22Rv1 (cell line): ENCODE data around the gene TRIM36.

Experiments
- H3K27ac ChIP-seq: fragments of 450-650 bp; 2 replicates; pipeline ENCODE4 v1.5.1; 2017
- CTCF ChIP-seq: fragments of 450-650 bp; IDR thresholded peaks from 2 replicates; pipeline ENCODE4 v1.5.1; 2017; ENCODE audit warnings: mild to moderate bottlenecking
- ZFX ChIP-seq: fragments of 450-650 bp; IDR thresholded peaks from 2 replicates; pipeline ENCODE4 v1.6.1; 2017; ENCODE audit warnings: antibody characterized with exemption, borderline replicate concordance

The TRIM36 gene, protein sequence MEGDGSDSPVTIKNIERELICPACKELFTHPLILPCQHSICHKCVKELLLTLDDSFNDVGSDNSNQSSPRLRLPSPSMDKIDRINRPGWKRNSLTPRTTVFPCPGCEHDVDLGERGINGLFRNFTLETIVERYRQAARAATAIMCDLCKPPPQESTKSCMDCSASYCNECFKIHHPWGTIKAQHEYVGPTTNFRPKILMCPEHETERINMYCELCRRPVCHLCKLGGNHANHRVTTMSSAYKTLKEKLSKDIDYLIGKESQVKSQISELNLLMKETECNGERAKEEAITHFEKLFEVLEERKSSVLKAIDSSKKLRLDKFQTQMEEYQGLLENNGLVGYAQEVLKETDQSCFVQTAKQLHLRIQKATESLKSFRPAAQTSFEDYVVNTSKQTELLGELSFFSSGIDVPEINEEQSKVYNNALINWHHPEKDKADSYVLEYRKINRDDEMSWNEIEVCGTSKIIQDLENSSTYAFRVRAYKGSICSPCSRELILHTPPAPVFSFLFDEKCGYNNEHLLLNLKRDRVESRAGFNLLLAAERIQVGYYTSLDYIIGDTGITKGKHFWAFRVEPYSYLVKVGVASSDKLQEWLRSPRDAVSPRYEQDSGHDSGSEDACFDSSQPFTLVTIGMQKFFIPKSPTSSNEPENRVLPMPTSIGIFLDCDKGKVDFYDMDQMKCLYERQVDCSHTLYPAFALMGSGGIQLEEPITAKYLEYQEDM

GRCh38 chr5:115169487-115170133 lies at the start of gene TRIM36:
TSS of gene TRIM36 (minus strand) at chr5:115169908. CDS start at chr5:115169634, 274 bp downstream.
- TF ChIP-seq CTCF (peak; percentile 30), ZFX (no peak)
- H3K27ac ChIP-seq = peak within 1 kb of the TSS; percentile 99

GRCh38 chr5:115214541-115214940 lies 44.8 kb upstream of the TRIM36 start:
- no peak overlapping the region for H3K27ac ChIP-seq
- TF ChIP-seq ZFX (no peak), CTCF (no peak)

DNA sequence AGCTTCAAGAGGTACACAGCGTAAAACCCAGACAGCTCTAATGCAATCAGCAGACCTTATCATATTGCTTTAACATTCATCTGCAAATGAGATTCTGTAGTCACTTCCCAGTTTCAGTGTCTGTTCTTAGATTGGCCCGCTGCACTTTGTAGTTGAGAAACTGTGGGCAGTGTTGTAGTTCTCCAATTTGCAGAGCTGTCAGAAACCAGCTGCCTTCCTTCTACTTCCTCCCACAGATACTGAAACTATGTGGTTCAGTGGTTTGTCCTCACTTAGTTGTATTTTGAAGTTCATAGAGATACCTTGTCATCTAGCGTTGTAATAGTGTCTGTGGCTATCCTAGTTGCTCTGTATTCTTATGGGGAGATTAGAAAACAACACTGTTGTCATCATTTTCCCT lies 39.6 kb upstream of the TRIM36 start:
- TF ChIP-seq CTCF = no peak
- TF ChIP-seq ZFX = no peak
- no peak overlapping the region for H3K27ac ChIP-seq

- TF ChIP-seq ZFX (no peak), CTCF (no peak)
Measured at GRCh38 chr5:115202952-115203351, 33.2 kb upstream of the TRIM36 start.

GRCh38 chr5:115196161-115196560 lies 26.5 kb upstream of the TRIM36 start:
- peak overlapping the region; percentile 88; the same call in 1 of the 2 replicates for H3K27ac ChIP-seq
- TF ChIP-seq CTCF (no peak), ZFX (no peak)

More at GRCh38 chr5:115202952-115203351, 33.2 kb upstream of the TRIM36 start:
- no peak overlapping the region for H3K27ac ChIP-seq

DNA sequence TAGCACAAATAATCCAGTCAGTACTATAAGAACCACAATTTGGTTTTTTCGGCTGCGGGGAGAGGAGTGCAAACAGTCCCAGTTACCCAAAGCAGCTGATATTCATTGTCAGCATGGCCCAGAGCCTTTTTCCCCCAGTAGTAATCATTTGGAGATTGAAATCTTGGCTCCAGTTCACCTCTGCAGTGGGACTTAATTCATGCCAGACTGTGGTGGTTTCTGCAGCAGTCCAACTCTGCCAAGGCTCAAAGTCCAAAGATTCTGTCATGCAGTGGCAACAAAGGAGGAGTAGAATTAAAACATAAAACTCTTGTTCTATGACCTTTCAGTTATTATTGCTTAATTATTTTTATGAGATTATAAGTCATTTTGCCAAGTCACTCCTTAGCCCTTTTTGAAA lies 25.0 kb upstream of the TRIM36 start:
- TF ChIP-seq ZFX = no peak
- no peak for TF ChIP-seq CTCF
- H3K27ac ChIP-seq = peak overlapping the region; percentile 88
